ENCODE data around the gene DAGLA.

The DAGLA gene

GRCh38 chr11:61709572-61709971 is 29.4 kb downstream of the DAGLA start:
- no peak for DNase-seq (ENCODE audit: low read depth in 2 of 2)

GRCh38 chr11:61710019-61710418 is 29.8 kb downstream of the DAGLA start:
- DNase-seq (ENCODE audit: low read depth in 2 of 2), result no peak

- no peak for DNase-seq (ENCODE audit: low read depth in 2 of 2)
Observed at GRCh38 chr11:61711037-61711436, 30.8 kb downstream of the DAGLA start.

- no peak for DNase-seq (ENCODE audit: low read depth in 2 of 2)
Observed at GRCh38 chr11:61711498-61711897, 31.3 kb downstream of the DAGLA start.

GRCh38 chr11:61712314-61712713 is 32.1 kb downstream of the DAGLA start:
- no peak for DNase-seq (ENCODE audit: low read depth in 2 of 2)

GRCh38 chr11:61712846-61713245 is 32.7 kb downstream of the DAGLA start:
- no peak for DNase-seq (ENCODE audit: low read depth in 2 of 2)

- no peak for DNase-seq (ENCODE audit: low read depth in 2 of 2)
Observed at GRCh38 chr11:61713464-61713863, 33.3 kb downstream of the DAGLA start.

GRCh38 chr11:61713906-61714305 is 33.7 kb downstream of the DAGLA start:
- DNase-seq (ENCODE audit: low read depth in 2 of 2), result no peak

- DNase-seq (ENCODE audit: low read depth in 2 of 2), result no peak
Observed at GRCh38 chr11:61714316-61714715, 34.1 kb downstream of the DAGLA start.

- no peak for DNase-seq (ENCODE audit: low read depth in 2 of 2)
Observed at GRCh38 chr11:61714916-61715315, 34.7 kb downstream of the DAGLA start.

- no peak for DNase-seq (ENCODE audit: low read depth in 2 of 2)
Observed at GRCh38 chr11:61715867-61716266, 35.7 kb downstream of the DAGLA start.

GRCh38 chr11:61716478-61717285 is 36.5 kb downstream of the DAGLA start:
- no peak for DNase-seq (ENCODE audit: low read depth in 2 of 2)

- no peak for DNase-seq (ENCODE audit: low read depth in 2 of 2)
Observed at GRCh38 chr11:61717286-61718033, 37.3 kb downstream of the DAGLA start.

- DNase-seq (ENCODE audit: low read depth in 2 of 2), result no peak
Observed at GRCh38 chr11:61718046-61718531, 37.9 kb downstream of the DAGLA start.

- no peak for DNase-seq (ENCODE audit: low read depth in 2 of 2)
Observed at GRCh38 chr11:61718621-61719302, 38.6 kb downstream of the DAGLA start.

- DNase-seq (ENCODE audit: low read depth in 2 of 2), result no peak
Observed at GRCh38 chr11:61719978-61720377, 39.8 kb downstream of the DAGLA start.

GRCh38 chr11:61720597-61720996 is 40.4 kb downstream of the DAGLA start:
- no peak for DNase-seq (ENCODE audit: low read depth in 2 of 2)

GRCh38 chr11:61724437-61724836 is 44.2 kb downstream of the DAGLA start:
- DNase-seq (ENCODE audit: low read depth in 2 of 2), result no peak

- no peak for DNase-seq (ENCODE audit: low read depth in 2 of 2)
Observed at GRCh38 chr11:61725781-61726231, 45.6 kb downstream of the DAGLA start.

- no peak for DNase-seq (ENCODE audit: low read depth in 2 of 2)
Observed at GRCh38 chr11:61726775-61727174, 46.6 kb downstream of the DAGLA start.

- DNase-seq (ENCODE audit: low read depth in 2 of 2), result no peak
Observed at GRCh38 chr11:61727401-61727811, 47.2 kb downstream of the DAGLA start.
